SK-N-SH (cell line): ENCODE results near the gene CMTM2.

Source experiments
- CHD2 ChIP-seq: fragments of 150-350 bp; IDR thresholded peaks from 2 replicates; pipeline ENCODE4 v1.6.1; 2018; ENCODE audit warnings: low read length; ENCODE audit not compliant: partially characterized antibody
- GATA2 ChIP-seq: sonication (generic); formaldehyde crosslinking; IDR thresholded peaks from 2 replicates; pipeline ENCODE4 v1.5.0; 2020; ENCODE audit warnings: mild to moderate bottlenecking, missing genetic modification reagents
- JUND ChIP-seq: IDR thresholded peaks from 2 replicates; pipeline ENCODE4 v1.4.0; 2012
- MXI1 ChIP-seq: IDR thresholded peaks from 2 replicates; pipeline ENCODE4 v1.6.1; 2012; ENCODE audit warnings: mild to moderate bottlenecking, low read depth, low read length, improper control_type of control experiment
- NRF1 ChIP-seq: IDR thresholded peaks from 2 replicates; pipeline ENCODE4 v1.6.1; 2012; ENCODE audit warnings: low read depth, mild to moderate bottlenecking, low read length
- POLR2AphosphoS5 ChIP-seq: IDR thresholded peaks from 2 replicates; pipeline ENCODE4 v1.6.1; 2012; ENCODE audit warnings: low read depth, low read length
- REST ChIP-seq: IDR thresholded peaks from 2 replicates; pipeline ENCODE4 v1.6.1; 2012; ENCODE audit warnings: mild to moderate bottlenecking, low read depth, low read length, moderate library complexity
- TAF1 ChIP-seq: IDR thresholded peaks from 2 replicates; pipeline ENCODE4 v1.6.1; 2012; ENCODE audit warnings: low read depth, mild to moderate bottlenecking, low read length, moderate library complexity, borderline replicate concordance
- USF2 ChIP-seq: fragments of 150-350 bp; IDR thresholded peaks from 2 replicates; pipeline ENCODE4 v1.6.1; 2017; ENCODE audit warnings: antibody characterized with exemption, low read length, low read depth, borderline replicate concordance
- TF ChIP-seq, protein P1 (sequence below): fragments of 200-600 bp; sonication (generic); IDR thresholded peaks from 2 replicates; pipeline ENCODE4 v1.6.1; 2017; ENCODE audit warnings: antibody characterized with exemption, mild to moderate bottlenecking, moderate library complexity
- TF ChIP-seq, protein P2 (sequence below): IDR thresholded peaks from 2 replicates; pipeline ENCODE4 v1.4.0; 2012; ENCODE audit warnings: low read depth

DNA sequence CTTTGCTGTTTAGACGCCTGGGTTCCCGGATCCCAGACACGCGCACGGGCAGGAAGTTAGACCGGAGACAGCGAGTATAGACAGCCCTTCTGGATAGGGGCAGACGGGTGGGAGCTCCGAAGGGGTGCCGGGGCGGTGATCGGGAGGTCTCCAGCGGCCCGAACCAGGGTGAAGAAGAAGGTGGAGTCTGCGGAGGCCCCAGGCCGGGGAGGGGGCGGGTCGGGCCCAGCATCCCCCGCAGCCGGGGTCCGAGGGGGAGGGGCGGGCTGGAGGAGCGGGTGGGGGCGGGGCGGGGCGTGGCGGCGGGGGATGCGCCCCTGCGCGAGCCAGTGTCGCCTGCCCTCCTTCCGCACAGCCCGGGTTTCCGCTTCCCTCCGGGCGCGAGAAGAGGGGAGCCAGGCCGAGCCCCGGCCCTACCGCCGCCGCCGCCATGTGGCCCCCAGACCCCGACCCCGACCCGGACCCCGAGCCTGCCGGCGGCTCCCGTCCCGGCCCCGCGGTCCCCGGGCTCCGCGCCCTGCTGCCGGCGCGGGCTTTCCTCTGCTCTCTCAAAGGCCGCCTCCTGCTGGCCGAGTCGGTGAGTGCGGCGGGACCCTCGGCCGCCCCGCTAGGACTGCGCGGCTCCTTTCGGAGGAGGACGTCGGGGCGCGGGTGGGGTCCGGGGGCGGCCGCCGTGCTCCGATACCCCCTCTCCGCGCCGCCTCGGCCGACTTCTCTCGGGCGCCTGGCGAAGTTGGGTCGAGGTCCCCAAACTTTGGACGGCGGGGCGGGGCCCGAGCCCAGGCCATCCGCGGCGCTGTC lies 25.3 kb downstream of the CMTM2 start, which contains the start of gene CMTM3:
- TF ChIP-seq, protein P1, sequence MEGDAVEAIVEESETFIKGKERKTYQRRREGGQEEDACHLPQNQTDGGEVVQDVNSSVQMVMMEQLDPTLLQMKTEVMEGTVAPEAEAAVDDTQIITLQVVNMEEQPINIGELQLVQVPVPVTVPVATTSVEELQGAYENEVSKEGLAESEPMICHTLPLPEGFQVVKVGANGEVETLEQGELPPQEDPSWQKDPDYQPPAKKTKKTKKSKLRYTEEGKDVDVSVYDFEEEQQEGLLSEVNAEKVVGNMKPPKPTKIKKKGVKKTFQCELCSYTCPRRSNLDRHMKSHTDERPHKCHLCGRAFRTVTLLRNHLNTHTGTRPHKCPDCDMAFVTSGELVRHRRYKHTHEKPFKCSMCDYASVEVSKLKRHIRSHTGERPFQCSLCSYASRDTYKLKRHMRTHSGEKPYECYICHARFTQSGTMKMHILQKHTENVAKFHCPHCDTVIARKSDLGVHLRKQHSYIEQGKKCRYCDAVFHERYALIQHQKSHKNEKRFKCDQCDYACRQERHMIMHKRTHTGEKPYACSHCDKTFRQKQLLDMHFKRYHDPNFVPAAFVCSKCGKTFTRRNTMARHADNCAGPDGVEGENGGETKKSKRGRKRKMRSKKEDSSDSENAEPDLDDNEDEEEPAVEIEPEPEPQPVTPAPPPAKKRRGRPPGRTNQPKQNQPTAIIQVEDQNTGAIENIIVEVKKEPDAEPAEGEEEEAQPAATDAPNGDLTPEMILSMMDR = peak; percentile 66
- TF ChIP-seq JUND (no peak), NRF1 (peak; percentile 28; the same call in 1 of the 2 replicates), USF2 (no peak), GATA2 (CRISPR knock-in tag) (no peak), POLR2AphosphoS5 (no peak), CHD2 (no peak), MXI1 (no peak; the same call in 1 of the 2 replicates), REST (no peak), TAF1 (peak; percentile 49; the same call in 1 of the 2 replicates)
- TF ChIP-seq, protein P2, sequence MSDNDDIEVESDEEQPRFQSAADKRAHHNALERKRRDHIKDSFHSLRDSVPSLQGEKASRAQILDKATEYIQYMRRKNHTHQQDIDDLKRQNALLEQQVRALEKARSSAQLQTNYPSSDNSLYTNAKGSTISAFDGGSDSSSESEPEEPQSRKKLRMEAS = no peak
